Left ventricle myocardium superior (tissue), 1 donor: Measurements from ENCODE around the gene HIPK1. TPM values are rescaled to one million over a fixed set of nuclear protein-coding genes. Genes with fewer than 3 reads are reported as not detected.

Experiments
- total RNA-seq: library from RNA; stranded (reverse); fragmentation: NEBNext Ultra II Directional; extraction: Animal tissue kit (Norgen Biotek cat#: 25700); gene quantifications from one replicate; pipeline ENCODE4 v1.2.1, GENCODE V29; 2021
- donor health status: DM: no; HTN: yes; CAD: no; lungs with severe emphysema.

Gene HIPK1
- total RNA-seq, 1 donor from 2014 or later = 52.2 TPM

Other genes starting within 250 kb of the HIPK1 start
- gene PHTF1, start 169.8 kb upstream of the HIPK1 start, total RNA-seq = 7.3 TPM
- 11.6 TPM for gene RSBN1, start 116.8 kb upstream of the HIPK1 start, total RNA-seq
- gene PTPN22, start 57.6 kb upstream of the HIPK1 start, total RNA-seq = 0.40 TPM
- gene BCL2L15, start 41.7 kb upstream of the HIPK1 start, total RNA-seq = not detected
- gene AP4B1, start 24.5 kb upstream of the HIPK1 start, total RNA-seq = 15.4 TPM
- 1.9 TPM for gene DCLRE1B, start 24.0 kb upstream of the HIPK1 start, total RNA-seq
- gene OLFML3, start 50.1 kb downstream of the HIPK1 start, total RNA-seq = 10.8 TPM
- gene SYT6, start 224.5 kb downstream of the HIPK1 start, total RNA-seq = not detected